HEK293 (cell line): ENCODE data around the gene UGGT1.
"Not testable (repeated sequence)": the region's sequence is repeated elsewhere in the genome, so short reads cannot be mapped to it uniquely, and the experiment has no call there.

Experiments used
- CTCF ChIA-PET: fragments of 350-600 bp; formaldehyde crosslinking; extraction: SDS; loops from one replicate; lab custom pipeline; 2021; ENCODE audit warnings: antibody characterized with exemption; lab: Yijun Ruan, JAX
- POLR2A ChIA-PET: fragments of 300-600 bp; formaldehyde crosslinking; extraction: SDS; loops from one replicate; lab custom pipeline; 2020; ENCODE audit warnings: antibody characterized with exemption, inconsistent platforms; lab: Yijun Ruan, JAX
- H3K27ac ChIP-seq: fragments of 200-500 bp; sonication (Bioruptor generic); 2 replicates; pipeline ENCODE4 v1.5.1; 2014; ENCODE audit warnings: low read depth, low read length, control low read depth, inconsistent platforms; ENCODE audit errors: extremely low read depth
- H3K36me3 ChIP-seq, 2 experiments: fragments of 200-500 bp in 1 of 2; sonication (Bioruptor generic) in 1 of 2; 1 replicate in 1 of 2; 2 replicates in 1 of 2; pipeline ENCODE4 v1.5.1; 2014 to 2017; ENCODE audit warnings: inconsistent platforms in 2 of 2, low read length in 2 of 2; ENCODE audit not compliant: control insufficient read depth in 2 of 2, insufficient read depth in 1 of 2
- H3K4me1 ChIP-seq: fragments of 200-500 bp; sonication (Bioruptor generic); 2 replicates; pipeline ENCODE4 v1.5.1; 2014; ENCODE audit warnings: mild to moderate bottlenecking, low read length, inconsistent platforms; ENCODE audit not compliant: control insufficient read depth, insufficient read depth
- H3K4me3 ChIP-seq: 2 replicates; pipeline ENCODE4 v1.5.1; 2011; ENCODE audit warnings: low read depth, mild to moderate bottlenecking, control low read depth, low read length, moderate library complexity
- H3K9me3 ChIP-seq: fragments of 200-500 bp; sonication (Bioruptor generic); 2 replicates; pipeline ENCODE4 v1.5.1; 2014; ENCODE audit warnings: low read depth, low read length, inconsistent platforms; ENCODE audit not compliant: control insufficient read depth, insufficient read depth
- KLF9 ChIP-seq: fragments of 450-650 bp; formaldehyde crosslinking; IDR thresholded peaks from 2 replicates; pipeline ENCODE4 v1.5.1; 2016; ENCODE audit warnings: missing biosample characterization, missing genetic modification characterization, low read depth
- ZFP3 ChIP-seq: fragments of 450-650 bp; formaldehyde crosslinking; IDR thresholded peaks from 2 replicates; pipeline ENCODE4 v1.5.1; 2016; ENCODE audit warnings: low read depth, missing biosample characterization, missing genetic modification characterization
- ZIC2 ChIP-seq: fragments of 450-650 bp; formaldehyde crosslinking; IDR thresholded peaks from 2 replicates; pipeline ENCODE4 v1.5.1; 2016; ENCODE audit warnings: missing biosample characterization, missing genetic modification characterization
- ZNF140 ChIP-seq: fragments of 450-650 bp; formaldehyde crosslinking; IDR thresholded peaks from 2 replicates; pipeline ENCODE4 v1.5.1; 2016; ENCODE audit warnings: missing biosample characterization, missing genetic modification characterization
- ZNF175 ChIP-seq: fragments of 450-650 bp; formaldehyde crosslinking; IDR thresholded peaks from 2 replicates; pipeline ENCODE4 v1.5.1; 2016; ENCODE audit warnings: missing biosample characterization, missing genetic modification characterization
- ZNF223 ChIP-seq: fragments of 450-650 bp; formaldehyde crosslinking; IDR thresholded peaks from 2 replicates; pipeline ENCODE4 v1.5.1; 2016; ENCODE audit warnings: missing biosample characterization, missing genetic modification characterization
- ZNF624 ChIP-seq: fragments of 450-650 bp; formaldehyde crosslinking; IDR thresholded peaks from 2 replicates; pipeline ENCODE4 v1.5.1; 2017; ENCODE audit warnings: missing biosample characterization, missing genetic modification characterization
- ZNF777 ChIP-seq: fragments of 450-650 bp; formaldehyde crosslinking; IDR thresholded peaks from 2 replicates; pipeline ENCODE4 v1.5.1; 2017; ENCODE audit warnings: missing biosample characterization, missing genetic modification characterization, borderline replicate concordance
- ZNF830 ChIP-seq: fragments of 450-650 bp; IDR thresholded peaks from 2 replicates; pipeline ENCODE4 v1.5.0; 2018; ENCODE audit warnings: missing biosample characterization, missing genetic modification characterization, low read depth, mild to moderate bottlenecking, moderate library complexity
- TF ChIP-seq, protein P1 (sequence below): fragments of 450-650 bp; formaldehyde crosslinking; IDR thresholded peaks from 2 replicates; pipeline ENCODE4 v1.5.1; 2016; ENCODE audit warnings: missing biosample characterization, missing genetic modification characterization
- TF ChIP-seq, protein P2 (sequence below): fragments of 450-650 bp; formaldehyde crosslinking; optimal IDR thresholded peaks from 2 replicates; pipeline ENCODE3; 2016; ENCODE audit warnings: missing biosample characterization, mild to moderate bottlenecking, missing genetic modification characterization
- TF ChIP-seq, protein P3 (sequence below): fragments of 450-650 bp; formaldehyde crosslinking; IDR thresholded peaks from 2 replicates; pipeline ENCODE4 v1.5.1; 2016; ENCODE audit warnings: missing biosample characterization, missing genetic modification characterization
- TF ChIP-seq, protein P4 (sequence below): fragments of 450-650 bp; formaldehyde crosslinking; IDR thresholded peaks from 2 replicates; pipeline ENCODE4 v1.5.1; 2017; ENCODE audit warnings: missing biosample characterization, missing genetic modification characterization
- TF ChIP-seq, protein P5 (sequence below): fragments of 450-650 bp; formaldehyde crosslinking; IDR thresholded peaks from 2 replicates; pipeline ENCODE4 v1.5.1; 2016; ENCODE audit warnings: missing biosample characterization, missing genetic modification characterization
- TF ChIP-seq, protein P6 (sequence below): fragments of 450-650 bp; formaldehyde crosslinking; IDR thresholded peaks from 2 replicates; pipeline ENCODE4 v1.5.1; 2016; ENCODE audit warnings: missing biosample characterization, missing genetic modification characterization

UGGT1 gene

DNA sequence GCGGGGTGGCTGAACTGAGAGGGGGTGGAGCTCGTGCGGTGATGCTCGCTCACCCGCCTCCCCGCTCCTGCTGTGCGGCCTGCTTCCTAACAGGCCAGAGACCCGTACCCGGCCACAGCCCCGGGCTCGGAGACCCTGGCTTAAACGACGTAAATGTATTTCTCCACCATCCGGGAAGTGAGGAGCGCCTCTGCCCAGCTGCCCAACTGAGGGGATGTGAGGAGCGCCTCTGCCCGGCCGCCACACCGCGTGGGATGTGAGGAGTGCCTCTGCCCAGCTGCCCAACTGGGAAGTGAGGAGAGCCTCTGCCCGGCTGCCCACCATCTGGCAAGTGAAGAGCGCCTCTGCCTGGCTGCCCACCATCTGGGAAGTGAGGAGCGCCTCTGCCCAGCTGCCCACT, 117.0 kb downstream of the UGGT1 start (continued):
- TF ChIP-seq, protein P1, sequence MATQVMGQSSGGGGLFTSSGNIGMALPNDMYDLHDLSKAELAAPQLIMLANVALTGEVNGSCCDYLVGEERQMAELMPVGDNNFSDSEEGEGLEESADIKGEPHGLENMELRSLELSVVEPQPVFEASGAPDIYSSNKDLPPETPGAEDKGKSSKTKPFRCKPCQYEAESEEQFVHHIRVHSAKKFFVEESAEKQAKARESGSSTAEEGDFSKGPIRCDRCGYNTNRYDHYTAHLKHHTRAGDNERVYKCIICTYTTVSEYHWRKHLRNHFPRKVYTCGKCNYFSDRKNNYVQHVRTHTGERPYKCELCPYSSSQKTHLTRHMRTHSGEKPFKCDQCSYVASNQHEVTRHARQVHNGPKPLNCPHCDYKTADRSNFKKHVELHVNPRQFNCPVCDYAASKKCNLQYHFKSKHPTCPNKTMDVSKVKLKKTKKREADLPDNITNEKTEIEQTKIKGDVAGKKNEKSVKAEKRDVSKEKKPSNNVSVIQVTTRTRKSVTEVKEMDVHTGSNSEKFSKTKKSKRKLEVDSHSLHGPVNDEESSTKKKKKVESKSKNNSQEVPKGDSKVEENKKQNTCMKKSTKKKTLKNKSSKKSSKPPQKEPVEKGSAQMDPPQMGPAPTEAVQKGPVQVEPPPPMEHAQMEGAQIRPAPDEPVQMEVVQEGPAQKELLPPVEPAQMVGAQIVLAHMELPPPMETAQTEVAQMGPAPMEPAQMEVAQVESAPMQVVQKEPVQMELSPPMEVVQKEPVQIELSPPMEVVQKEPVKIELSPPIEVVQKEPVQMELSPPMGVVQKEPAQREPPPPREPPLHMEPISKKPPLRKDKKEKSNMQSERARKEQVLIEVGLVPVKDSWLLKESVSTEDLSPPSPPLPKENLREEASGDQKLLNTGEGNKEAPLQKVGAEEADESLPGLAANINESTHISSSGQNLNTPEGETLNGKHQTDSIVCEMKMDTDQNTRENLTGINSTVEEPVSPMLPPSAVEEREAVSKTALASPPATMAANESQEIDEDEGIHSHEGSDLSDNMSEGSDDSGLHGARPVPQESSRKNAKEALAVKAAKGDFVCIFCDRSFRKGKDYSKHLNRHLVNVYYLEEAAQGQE (tag by site-specific recombination) = no peak
- TF ChIP-seq, protein P2, sequence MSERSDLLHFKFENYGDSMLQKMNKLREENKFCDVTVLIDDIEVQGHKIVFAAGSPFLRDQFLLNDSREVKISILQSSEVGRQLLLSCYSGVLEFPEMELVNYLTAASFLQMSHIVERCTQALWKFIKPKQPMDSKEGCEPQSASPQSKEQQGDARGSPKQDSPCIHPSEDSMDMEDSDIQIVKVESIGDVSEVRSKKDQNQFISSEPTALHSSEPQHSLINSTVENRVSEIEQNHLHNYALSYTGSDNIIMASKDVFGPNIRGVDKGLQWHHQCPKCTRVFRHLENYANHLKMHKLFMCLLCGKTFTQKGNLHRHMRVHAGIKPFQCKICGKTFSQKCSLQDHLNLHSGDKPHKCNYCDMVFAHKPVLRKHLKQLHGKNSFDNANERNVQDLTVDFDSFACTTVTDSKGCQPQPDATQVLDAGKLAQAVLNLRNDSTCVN (tag by site-specific recombination) = no peak
- TF ChIP-seq, protein P3, sequence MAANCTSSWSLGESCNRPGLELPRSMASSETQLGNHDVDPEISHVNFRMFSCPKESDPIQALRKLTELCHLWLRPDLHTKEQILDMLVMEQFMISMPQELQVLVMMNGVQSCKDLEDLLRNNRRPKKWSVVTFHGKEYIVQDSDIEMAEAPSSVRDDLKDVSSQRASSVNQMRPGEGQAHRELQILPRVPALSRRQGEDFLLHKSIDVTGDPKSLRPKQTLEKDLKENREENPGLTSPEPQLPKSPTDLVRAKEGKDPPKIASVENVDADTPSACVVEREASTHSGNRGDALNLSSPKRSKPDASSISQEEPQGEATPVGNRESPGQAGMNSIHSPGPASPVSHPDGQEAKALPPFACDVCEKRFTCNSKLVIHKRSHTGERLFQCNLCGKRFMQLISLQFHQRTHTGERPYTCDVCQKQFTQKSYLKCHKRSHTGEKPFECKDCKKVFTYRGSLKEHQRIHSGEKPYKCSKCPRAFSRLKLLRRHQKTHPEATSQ (tag by site-specific recombination) = no peak
- no peak for TF ChIP-seq KLF9 (tag by site-specific recombination)

DNA sequence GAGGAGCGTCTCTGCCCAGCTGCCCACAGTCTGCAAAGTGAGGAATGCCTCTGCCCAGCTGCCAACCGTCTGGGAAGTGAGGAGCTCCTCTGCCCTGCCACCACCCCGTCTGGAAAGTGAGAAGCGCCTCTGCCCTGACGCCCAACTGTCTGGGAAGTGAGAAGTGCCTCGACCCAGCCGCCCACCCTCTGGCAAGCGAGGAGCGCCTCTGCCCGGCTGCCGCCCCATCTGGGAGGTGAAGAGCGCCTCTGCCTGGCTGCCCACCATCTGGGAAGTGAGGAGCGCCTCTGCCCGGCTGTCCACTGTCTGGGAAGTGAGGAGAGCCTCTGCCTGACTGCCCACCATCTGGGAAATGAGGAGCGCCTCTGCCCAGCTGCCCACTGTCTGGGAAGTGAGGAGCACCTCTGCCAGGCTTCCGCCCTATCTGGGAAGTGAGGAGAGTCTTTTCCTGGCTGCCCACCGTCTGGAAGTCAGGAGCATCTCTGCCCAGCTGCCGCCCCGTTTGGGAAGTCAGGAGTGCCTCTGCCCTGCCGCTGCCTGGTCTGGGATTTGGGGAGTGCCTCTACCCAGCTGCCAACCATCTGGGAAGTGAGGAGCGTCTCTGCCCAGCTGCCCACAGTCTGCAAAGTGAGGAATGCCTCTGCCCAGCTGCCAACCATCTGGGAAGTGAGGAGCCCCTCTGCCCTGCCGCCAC, 117.8 kb downstream of the UGGT1 start:
- CTCF ChIA-PET, POLR2A ChIA-PET, H3K4me1 ChIP-seq, H3K36me3 ChIP-seq, H3K4me3 ChIP-seq, H3K9me3 ChIP-seq, H3K27ac ChIP-seq: not testable (repeated sequence)

DNA sequence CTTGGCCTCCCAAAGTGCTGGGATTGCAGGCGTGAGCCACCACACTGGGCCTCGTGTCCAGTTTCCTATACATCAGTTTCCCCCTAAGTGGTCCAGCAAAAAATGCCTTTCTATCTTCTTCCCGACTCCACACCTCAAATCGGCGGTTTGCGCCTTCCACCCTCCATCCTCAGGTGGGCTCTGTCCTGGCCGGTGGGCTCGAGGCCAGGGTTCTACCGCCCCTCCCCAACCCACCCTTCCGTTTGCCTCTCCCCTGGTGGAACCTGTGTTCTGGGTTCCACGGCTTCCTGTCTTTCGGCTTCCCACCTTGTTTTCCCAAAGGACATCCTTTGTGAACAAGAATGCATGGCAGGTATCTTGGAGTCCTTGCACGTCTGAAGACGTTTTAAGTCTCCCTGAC, 123.3 kb downstream of the UGGT1 start:
- POLR2A ChIA-PET = no interaction called here
- Histone ChIP-seq H3K4me3 (no peak overlapping the region), H3K36me3 (no peaks in the 10 kb centered on the region), H3K4me1 (no peaks in the 10 kb centered on the region), H3K27ac (no peak overlapping the region), H3K9me3 (no peaks in the 10 kb centered on the region)
- CTCF ChIA-PET = no interaction called here
- TF ChIP-seq, protein P4, sequence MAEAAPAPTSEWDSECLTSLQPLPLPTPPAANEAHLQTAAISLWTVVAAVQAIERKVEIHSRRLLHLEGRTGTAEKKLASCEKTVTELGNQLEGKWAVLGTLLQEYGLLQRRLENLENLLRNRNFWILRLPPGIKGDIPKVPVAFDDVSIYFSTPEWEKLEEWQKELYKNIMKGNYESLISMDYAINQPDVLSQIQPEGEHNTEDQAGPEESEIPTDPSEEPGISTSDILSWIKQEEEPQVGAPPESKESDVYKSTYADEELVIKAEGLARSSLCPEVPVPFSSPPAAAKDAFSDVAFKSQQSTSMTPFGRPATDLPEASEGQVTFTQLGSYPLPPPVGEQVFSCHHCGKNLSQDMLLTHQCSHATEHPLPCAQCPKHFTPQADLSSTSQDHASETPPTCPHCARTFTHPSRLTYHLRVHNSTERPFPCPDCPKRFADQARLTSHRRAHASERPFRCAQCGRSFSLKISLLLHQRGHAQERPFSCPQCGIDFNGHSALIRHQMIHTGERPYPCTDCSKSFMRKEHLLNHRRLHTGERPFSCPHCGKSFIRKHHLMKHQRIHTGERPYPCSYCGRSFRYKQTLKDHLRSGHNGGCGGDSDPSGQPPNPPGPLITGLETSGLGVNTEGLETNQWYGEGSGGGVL (tag by site-specific recombination) = no peak
- TF ChIP-seq ZNF624 (tag by site-specific recombination) (no peak), ZNF223 (tag by site-specific recombination) (no peak), ZFP3 (tag by site-specific recombination) (no peak), ZNF777 (tag by site-specific recombination) (no peak), ZIC2 (tag by site-specific recombination) (no peak), ZNF175 (no peak), ZNF830 (tag by site-specific recombination) (no peak), ZNF140 (no peak)
- TF ChIP-seq, protein P5, sequence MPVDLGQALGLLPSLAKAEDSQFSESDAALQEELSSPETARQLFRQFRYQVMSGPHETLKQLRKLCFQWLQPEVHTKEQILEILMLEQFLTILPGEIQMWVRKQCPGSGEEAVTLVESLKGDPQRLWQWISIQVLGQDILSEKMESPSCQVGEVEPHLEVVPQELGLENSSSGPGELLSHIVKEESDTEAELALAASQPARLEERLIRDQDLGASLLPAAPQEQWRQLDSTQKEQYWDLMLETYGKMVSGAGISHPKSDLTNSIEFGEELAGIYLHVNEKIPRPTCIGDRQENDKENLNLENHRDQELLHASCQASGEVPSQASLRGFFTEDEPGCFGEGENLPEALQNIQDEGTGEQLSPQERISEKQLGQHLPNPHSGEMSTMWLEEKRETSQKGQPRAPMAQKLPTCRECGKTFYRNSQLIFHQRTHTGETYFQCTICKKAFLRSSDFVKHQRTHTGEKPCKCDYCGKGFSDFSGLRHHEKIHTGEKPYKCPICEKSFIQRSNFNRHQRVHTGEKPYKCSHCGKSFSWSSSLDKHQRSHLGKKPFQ = no peak
- TF ChIP-seq, protein P6, sequence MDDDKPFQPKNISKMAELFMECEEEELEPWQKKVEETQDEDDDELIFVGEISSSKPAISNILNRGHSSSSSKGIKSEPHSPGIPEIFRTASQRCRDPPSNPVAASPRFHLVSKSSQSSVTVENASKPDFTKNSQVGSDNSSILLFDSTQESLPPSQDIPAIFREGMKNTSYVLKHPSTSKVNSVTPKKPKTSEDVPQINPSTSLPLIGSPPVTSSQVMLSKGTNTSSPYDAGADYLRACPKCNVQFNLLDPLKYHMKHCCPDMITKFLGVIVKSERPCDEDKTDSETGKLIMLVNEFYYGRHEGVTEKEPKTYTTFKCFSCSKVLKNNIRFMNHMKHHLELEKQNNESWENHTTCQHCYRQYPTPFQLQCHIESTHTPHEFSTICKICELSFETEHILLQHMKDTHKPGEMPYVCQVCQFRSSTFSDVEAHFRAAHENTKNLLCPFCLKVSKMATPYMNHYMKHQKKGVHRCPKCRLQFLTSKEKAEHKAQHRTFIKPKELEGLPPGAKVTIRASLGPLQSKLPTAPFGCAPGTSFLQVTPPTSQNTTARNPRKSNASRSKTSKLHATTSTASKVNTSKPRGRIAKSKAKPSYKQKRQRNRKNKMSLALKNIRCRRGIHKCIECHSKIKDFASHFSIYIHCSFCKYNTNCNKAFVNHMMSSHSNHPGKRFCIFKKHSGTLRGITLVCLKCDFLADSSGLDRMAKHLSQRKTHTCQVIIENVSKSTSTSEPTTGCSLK (tag by site-specific recombination) = no peak
